GM21423 (cell line): ENCODE measurements around the gene RABGAP1L.
A peak's percentile ranks its signal among the peaks of the same experiment; 100 is the strongest.
"Not testable (repeated sequence)": the region's sequence is repeated elsewhere in the genome, so short reads cannot be mapped to it uniquely, and the experiment has no call there.

Experiments used
- ATAC-seq: cut with Tn5 transposase; IDR thresholded peaks from one replicate; pipeline ENCODE4 v1.9.1; 2021; ENCODE audit warnings: mild to moderate bottlenecking, moderate library complexity; ENCODE audit not compliant: unreplicated experiment

The RABGAP1L gene

GRCh38 chr1:174358786-174359453 lies 199.6 kb downstream of the RABGAP1L start:
- no peak for ATAC-seq

- no peak for ATAC-seq
Measured at GRCh38 chr1:174359454-174359805, 200.1 kb downstream of the RABGAP1L start.

DNA sequence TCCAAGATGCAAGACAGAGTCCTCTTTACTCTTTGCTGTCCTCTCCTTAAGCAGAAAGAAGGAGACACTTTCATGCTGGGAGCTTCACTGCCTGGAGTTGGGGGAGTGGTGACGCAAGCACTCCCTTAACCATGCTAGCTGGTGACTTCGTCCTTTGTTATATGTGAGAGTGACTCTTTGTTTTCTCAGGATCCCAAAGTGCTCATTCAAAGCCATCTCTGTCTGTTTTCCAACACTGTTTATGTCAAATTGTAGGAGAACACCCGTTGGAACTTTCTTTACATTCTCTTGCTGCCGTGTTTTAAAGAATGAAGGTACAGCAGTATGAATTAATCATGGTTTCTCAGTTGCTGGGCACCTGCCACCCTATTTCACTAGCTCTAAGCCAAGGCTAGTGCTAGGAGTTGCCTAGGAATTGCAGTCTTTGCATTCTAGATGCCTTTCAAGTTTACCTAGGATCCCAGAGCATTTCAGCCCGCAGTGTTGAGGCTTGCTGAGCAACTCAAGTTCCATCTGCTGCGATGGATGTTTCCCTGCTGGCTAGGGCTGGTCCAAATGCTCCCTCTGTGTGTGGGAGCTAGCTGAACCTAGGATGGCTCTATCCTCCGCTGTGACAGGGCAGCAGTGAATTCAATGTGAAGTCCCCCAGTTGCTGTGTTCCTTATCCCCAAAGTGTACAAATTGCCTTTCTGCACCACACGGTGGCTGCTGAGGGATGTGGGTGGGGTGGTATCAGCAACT lies 205.8 kb downstream of the RABGAP1L start:
- no peak for ATAC-seq

- ATAC-seq, result no peak
Measured at GRCh38 chr1:174366946-174367345, 207.6 kb downstream of the RABGAP1L start.

DNA sequence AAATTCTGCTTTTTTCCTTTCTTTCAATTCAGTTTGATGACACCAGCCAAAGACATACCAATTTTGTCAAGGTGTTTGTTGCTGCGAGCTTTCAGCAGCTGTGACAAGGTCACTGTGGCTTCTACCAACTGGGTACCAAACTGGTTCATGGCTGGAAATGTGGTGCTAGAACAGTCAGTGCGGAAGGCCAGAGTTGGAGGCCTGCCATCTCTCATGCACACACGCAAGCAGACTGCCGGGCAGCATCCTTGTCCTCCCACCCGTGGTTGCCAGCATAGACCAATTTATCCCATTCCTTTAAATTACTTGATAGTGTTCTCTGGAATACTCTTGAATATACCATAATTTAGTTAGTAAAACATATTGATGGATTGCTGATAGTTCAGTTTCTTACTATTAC lies 208.6 kb downstream of the RABGAP1L start:
- no peak for ATAC-seq

DNA sequence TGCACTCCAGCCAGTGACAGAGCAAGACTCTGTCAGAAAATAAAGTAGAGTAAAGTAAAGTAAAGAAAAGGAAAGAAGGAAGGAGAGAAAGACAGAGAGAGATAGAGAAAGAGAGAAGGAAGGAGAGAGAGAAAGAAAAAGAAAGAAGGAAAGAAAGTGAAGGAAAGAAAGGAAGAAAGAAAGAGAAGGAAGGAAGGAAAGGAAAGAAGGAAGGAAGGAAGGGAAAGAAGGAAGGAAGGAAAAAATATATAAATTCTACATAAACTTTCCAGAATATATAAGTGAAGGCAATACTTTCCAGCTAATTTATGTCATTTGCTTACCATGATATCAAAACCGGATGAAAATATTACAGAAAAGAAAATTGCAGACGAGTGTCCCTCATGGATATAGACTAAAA lies 216.7 kb downstream of the RABGAP1L start:
- ATAC-seq, result no peak

GRCh38 chr1:174391716-174392115 lies 232.4 kb downstream of the RABGAP1L start:
- no peak for ATAC-seq

- no peak for ATAC-seq
Measured at GRCh38 chr1:174393885-174394284, 234.6 kb downstream of the RABGAP1L start.

DNA sequence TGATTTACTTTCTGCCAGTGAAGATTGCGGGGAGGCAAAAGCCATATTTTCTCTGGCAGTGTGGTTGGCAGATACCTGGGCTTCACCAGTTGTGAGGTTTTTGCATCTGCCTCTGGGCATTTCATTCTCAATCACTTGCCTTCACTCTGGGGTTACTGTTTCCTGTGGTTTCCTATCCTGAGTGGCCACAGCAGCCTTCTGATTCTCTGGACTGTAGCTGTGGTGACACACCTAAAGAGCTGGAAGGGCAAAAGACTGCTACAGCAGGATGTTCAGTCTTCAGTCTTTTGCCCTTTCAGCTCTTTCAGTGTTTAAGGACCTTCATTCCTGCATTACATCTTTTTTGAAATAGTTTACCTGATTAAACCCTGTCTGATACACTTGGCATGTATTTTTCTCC lies 237.9 kb downstream of the RABGAP1L start:
- ATAC-seq, result peak; percentile 46

DNA sequence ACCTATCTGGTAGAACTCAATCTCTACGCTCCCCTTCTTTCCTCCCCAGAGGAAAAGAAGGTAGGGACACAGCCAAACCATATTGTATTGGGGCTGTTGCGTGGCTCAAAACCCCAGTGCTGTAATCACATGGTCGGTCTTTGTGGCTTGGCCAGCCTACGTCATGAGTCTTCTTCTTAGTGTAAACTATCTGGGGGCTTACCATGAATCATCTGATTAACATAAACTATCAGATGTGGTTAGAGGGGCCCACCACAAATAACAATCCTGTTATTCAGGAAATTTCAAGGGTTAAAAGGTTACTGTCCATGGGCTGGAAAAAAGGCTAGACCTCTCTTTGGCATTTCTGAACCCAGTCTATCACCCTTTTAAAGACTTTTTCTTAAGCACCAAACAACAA lies 238.9 kb downstream of the RABGAP1L start:
- ATAC-seq, result no peak

DNA sequence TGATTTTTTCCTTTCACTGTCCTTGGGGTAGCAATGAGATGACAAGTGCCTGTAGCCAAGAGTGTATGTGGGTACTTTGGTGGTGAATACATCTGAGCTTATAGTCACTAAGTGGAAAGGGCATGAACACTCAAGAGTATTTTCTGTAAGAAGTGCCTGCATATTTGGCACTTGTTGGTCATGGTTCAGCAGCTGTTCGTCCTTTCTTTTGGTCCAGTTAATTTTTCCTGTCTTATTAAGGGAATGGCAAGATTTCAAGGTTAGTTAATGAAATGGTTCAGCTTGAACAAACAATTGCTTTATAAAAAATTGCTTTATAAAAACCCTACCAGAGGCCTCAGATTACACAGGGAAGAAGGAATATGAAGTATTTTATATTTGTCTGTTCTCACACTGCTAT lies 239.9 kb downstream of the RABGAP1L start:
- no peak for ATAC-seq

GRCh38 chr1:174401075-174401474 lies 241.8 kb downstream of the RABGAP1L start:
- ATAC-seq, result no peak

DNA sequence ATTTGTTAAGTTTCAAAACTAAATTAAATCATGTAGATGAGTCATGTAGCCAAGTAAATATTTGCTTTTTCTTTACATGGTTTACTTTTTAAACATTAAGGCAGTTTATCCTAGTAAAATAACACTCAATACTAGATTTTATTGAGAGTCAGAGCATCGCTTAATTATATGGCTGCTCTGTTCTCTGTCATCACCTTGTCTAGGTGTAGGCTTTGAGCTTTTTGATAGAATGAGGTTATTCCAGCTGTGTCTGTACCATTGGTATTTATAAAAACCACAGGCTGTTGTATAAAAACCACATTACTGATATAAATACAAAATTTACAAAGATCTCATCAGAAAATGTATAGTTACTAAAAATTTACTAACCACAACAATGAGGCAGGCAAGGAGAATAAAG lies 245.9 kb downstream of the RABGAP1L start:
- no peak for ATAC-seq

DNA sequence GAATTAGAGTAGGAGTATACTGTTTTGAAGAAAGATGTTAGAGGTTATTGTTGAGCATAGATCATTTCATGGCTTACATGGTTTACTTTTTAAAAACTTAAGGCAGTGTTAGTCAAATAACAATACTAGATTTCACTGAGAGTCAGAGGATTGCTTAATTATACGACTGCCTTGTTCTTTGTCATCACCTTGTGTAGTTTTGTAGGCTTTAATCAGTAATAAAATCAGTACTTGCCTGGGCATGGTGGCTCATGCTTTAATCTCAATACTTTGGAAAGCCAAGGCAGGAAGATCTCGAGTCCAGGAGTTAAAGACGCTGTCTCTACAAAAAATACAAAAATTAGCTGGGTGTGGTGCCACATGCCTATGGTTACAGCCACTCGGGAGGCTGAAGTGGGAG lies 247.1 kb downstream of the RABGAP1L start:
- no peak for ATAC-seq

DNA sequence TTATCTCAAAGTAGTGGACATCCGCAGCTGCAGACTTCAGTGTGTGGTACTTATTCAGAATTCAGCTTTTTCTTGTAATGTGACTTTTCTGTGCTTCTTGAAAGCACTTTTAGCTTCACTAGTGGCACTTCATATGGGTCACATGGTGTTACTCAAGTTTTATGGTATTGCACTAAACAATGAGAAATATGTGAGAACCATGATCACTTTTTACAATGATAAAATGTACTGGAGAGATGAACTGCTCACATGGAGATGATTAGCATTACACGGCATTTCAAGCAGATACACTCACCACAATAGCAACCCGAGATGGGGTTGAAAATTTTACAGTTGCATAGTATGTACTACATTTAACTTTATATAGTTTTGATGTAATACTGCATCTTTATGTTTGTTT lies 248.3 kb downstream of the RABGAP1L start:
- no peak for ATAC-seq

- no peak for ATAC-seq
Measured at GRCh38 chr1:174408146-174408545, 248.8 kb downstream of the RABGAP1L start.

DNA sequence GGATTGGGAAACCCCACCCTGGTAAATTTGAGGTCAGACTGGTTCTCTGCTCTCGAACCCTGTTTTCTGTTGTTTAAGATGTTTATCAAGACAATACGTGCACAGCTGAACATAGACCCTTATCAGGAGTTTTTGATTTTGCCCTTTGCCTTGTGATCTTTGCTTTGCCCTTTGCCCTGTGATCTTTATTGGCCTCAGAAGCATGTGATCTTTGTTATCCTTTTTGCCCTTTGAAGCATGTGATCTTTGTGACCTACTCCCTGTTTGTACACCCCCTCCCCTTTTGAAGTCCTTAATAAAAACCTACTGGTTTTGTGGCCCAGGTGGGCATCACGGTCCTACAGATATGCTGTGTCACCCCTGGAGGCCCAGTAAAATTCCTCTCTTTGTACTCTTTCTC lies 250.5 kb downstream of the RABGAP1L start:
- not testable (repeated sequence) for ATAC-seq

GRCh38 chr1:174413632-174414031 lies 254.3 kb downstream of the RABGAP1L start:
- no peak for ATAC-seq

DNA sequence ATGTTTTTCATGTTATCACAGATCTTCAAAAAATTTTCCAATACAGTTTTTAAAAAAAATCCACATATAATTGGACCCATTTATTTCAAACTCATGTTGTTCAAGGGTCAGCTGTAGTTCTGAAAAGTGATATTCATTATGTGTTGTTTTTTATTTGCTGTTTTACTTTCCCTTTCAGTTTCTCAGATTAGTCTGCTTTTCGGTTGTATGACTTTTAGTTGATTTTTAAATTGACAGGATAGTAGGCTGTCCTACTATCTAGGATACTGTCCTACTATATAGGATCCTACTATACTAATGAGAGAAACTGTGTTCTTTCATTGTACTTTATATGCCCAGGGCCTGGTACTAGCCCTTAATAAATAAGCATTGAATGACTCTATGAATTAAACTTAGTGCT lies 254.9 kb downstream of the RABGAP1L start:
- no peak for ATAC-seq

- ATAC-seq, result no peak
Measured at GRCh38 chr1:174415506-174415905, 256.2 kb downstream of the RABGAP1L start.

DNA sequence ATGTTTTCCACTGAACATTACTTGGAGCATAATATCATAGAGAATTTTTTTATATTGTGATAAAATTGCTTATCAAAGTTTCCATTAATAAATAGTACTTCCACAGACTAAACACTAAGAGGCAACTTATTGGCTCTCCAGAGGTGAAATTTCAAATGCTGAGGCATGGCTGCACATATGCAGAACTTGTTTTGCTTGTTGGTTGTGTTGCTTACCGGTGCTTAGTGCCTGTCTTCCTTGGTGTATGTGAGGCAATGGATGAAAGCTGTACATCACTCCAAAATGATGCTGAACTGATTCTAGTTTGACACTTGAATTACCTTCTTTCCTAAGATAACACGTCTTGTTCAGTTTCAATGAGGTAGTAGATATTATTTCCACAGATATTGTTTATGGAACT lies 258.6 kb downstream of the RABGAP1L start:
- ATAC-seq, result no peak

GRCh38 chr1:174425121-174425520 lies 265.8 kb downstream of the RABGAP1L start:
- ATAC-seq, result no peak

DNA sequence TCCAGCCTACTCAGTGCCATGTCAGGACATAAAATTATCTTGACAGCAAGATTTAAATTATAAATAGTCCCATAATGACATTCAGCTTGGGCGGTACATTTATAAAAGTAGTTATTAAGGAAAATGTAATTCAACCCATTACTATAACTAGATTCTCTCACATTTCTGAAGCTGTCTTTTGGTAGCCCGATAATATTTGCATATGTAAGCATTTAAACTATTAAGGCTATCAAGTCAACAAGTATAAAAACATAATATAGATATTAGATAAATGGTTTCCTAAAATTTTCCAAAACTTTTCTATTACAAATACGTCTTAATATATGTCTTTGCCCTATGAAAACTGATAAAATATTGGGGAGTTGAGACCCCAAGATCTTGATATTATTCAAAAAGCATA lies 266.8 kb downstream of the RABGAP1L start:
- no peak for ATAC-seq
